Liver (tissue), 9 donors: ENCODE data around the gene CAMSAP2. TPM values are rescaled to one million over a fixed set of nuclear protein-coding genes. Genes with fewer than 3 reads are reported as not detected.

Experiments used
- DNase-seq: peaks from one replicate; pipeline ENCODE4 v3.0.0-alpha.2; 2017; ENCODE audit warnings: low spot score
- H3K27ac ChIP-seq, 2 donors: one replicate each; pipeline ENCODE4 v1.7.0; 2013; ENCODE audit warnings: inconsistent platforms in 2 of 2, low read length in 2 of 2, control low read depth in 1 of 2, low read depth in 1 of 2, mild to moderate bottlenecking in 1 of 2
- H3K27me3 ChIP-seq, 4 donors: one replicate each; pipeline versions ENCODE4 v1.6.1 to v1.7.0; 2013; ENCODE audit warnings: low read length in 3 of 4, inconsistent platforms in 1 of 4, mild to moderate bottlenecking in 1 of 4, moderate library complexity in 1 of 4; ENCODE audit not compliant: control insufficient read depth in 4 of 4, insufficient read depth in 4 of 4
- H3K36me3 ChIP-seq, 4 donors: one replicate each; pipeline versions ENCODE4 v1.6.1 to v1.7.0; 2013; ENCODE audit warnings: low read length in 3 of 4, mild to moderate bottlenecking in 3 of 4, low read depth in 1 of 4, moderate library complexity in 1 of 4; ENCODE audit not compliant: control insufficient read depth in 4 of 4, insufficient read depth in 3 of 4
- H3K4me1 ChIP-seq, 4 donors: one replicate each; pipeline versions ENCODE4 v1.6.1 to v1.7.0; 2013; ENCODE audit warnings: low read length in 3 of 4, mild to moderate bottlenecking in 3 of 4, moderate library complexity in 1 of 4; ENCODE audit not compliant: control insufficient read depth in 4 of 4, insufficient read depth in 4 of 4
- H3K4me3 ChIP-seq, 3 donors: one replicate each; pipeline versions ENCODE4 v1.6.1 to v1.7.0; 2013; ENCODE audit warnings: low read length in 3 of 3, control low read depth in 1 of 3, low read depth in 1 of 3, mild to moderate bottlenecking in 1 of 3
- H3K9ac ChIP-seq, 2 donors: one replicate each; pipeline ENCODE4 v1.7.0; 2013; ENCODE audit warnings: low read length in 2 of 2, mild to moderate bottlenecking in 2 of 2, moderate library complexity in 2 of 2, control low read depth in 1 of 2, low read depth in 1 of 2
- H3K9me3 ChIP-seq, 4 donors: one replicate each; pipeline versions ENCODE4 v1.6.1 to v1.7.0; 2013; ENCODE audit warnings: low read length in 3 of 4; ENCODE audit not compliant: control insufficient read depth in 4 of 4
- EGR1 ChIP-seq, 2 donors: IDR thresholded peaks; 2 replicates each; pipeline ENCODE4 v1.6.1; 2016 to 2018; ENCODE audit warnings: antibody characterized with exemption in 2 of 2, low read depth in 2 of 2
- FOXA1 ChIP-seq: IDR thresholded peaks from 2 replicates; pipeline ENCODE4 v1.6.1; 2016; ENCODE audit warnings: antibody characterized with exemption
- FOXA2 ChIP-seq: IDR thresholded peaks from 2 replicates; pipeline ENCODE4 v1.6.1; 2016; ENCODE audit warnings: antibody characterized with exemption
- GABPA ChIP-seq, 2 donors: IDR thresholded peaks in 1 of 2; conservative IDR thresholded peaks in 1 of 2; 2 replicates each; pipeline ENCODE4 v1.6.1; 2016; ENCODE audit warnings: antibody characterized with exemption in 2 of 2, mild to moderate bottlenecking in 1 of 2, moderate library complexity in 1 of 2
- HNF4G ChIP-seq: IDR thresholded peaks from 2 replicates; pipeline ENCODE4 v1.6.1; 2016; ENCODE audit warnings: antibody characterized with exemption
- JUND ChIP-seq, 2 donors: IDR thresholded peaks; 2 replicates each; pipeline ENCODE4 v1.6.1; 2016; ENCODE audit warnings: antibody characterized with exemption in 2 of 2
- NR2F2 ChIP-seq: IDR thresholded peaks from 2 replicates; pipeline ENCODE4 v1.6.1; 2016; ENCODE audit warnings: antibody characterized with exemption
- RAD21 ChIP-seq, 2 donors: IDR thresholded peaks; 2 replicates each; pipeline ENCODE4 v1.6.1; 2016; ENCODE audit warnings: antibody characterized with exemption in 2 of 2, mild to moderate bottlenecking in 2 of 2
- RXRA ChIP-seq, 2 donors: IDR thresholded peaks; 2 replicates each; pipeline ENCODE4 v1.6.1; 2017 to 2018; ENCODE audit warnings: antibody characterized with exemption in 2 of 2, mild to moderate bottlenecking in 1 of 2
- TAF1 ChIP-seq: conservative IDR thresholded peaks from 2 replicates; pipeline ENCODE4 v1.6.1; 2016; ENCODE audit warnings: antibody characterized with exemption, mild to moderate bottlenecking
- YY1 ChIP-seq: IDR thresholded peaks from 2 replicates; pipeline ENCODE4 v1.6.1; 2016; ENCODE audit warnings: antibody characterized with exemption, mild to moderate bottlenecking
- WGBS: extraction: QIAGEN DNeasy Blood & Tissue Kit; methylation state at CpG from one replicate; pipeline ENCODE4 v1.1.7; 2013; 5-methylcytosine and 5-hydroxymethylcytosine counted together
- polyA plus RNA-seq, 2 donors: library from polyadenylated mRNA; stranded (reverse) in 1 of 2; unstranded in 1 of 2; fragments of 200-250 nt in 1 of 2; fragments of >200 nt in 1 of 2; fragmentation: Nextera tagmentation in 1 of 2; extraction: Ambion mirVana in 1 of 2; gene quantifications; one replicate each; pipeline versions ENCODE4 v1.2.1 to v1.2.3, GENCODE V29; 2013 to 2015
- total RNA-seq, 2 donors: library from RNA; depleted of rRNA; stranded (reverse); fragments of >200 nt; gene quantifications; one replicate each; pipeline ENCODE4 v1.2.3, GENCODE V29; 2014
- TF ChIP-seq, protein P1 (sequence below): IDR thresholded peaks from 2 replicates; pipeline ENCODE4 v1.6.1; 2016; ENCODE audit warnings: antibody characterized with exemption
- TF ChIP-seq, protein P2 (sequence below): fragments of 150-350 bp; IDR thresholded peaks from 2 replicates; pipeline ENCODE4 v1.5.1; 2017; ENCODE audit warnings: improper control_type of control experiment, low read depth, low read length; ENCODE audit not compliant: missing input control
- TF ChIP-seq, protein P3 (sequence below): IDR thresholded peaks from 2 replicates; pipeline ENCODE4 v1.6.1; 2016; ENCODE audit warnings: antibody characterized with exemption, mild to moderate bottlenecking
- donor health status: healthy.
- donor health status: healthy.
- donor health status: healthy.
- donor health status: healthy.
- donor health status: healthy.

The CAMSAP2 gene
- total and polyA plus RNA-seq, 4 donors = 1.9 to 8.6 (median 3.5) TPM

DNA sequence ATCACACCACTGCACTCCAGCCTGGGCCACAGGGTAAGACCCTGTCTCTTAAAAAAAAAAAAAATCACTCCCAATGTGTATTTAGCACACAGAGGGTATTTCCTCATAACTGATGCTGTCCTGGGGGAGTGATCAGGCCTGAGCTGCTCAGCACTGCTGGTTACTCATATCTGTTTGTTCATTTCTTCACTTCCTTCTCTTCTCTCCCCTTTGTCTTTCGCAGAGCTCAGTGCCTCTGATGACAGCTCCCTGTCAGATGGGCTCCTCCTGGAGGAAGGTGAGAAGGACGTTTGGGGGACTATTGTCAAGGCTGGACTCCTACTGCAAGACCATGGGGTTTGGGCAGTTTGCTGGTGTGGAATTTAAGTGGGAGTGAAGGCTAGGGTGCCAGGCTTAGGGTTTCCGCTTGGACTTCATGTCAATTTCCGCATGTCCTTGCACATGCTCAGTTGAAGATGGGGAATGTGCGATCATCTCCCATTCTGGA lies 169.0 kb downstream of the CAMSAP2 start:
- Histone ChIP-seq H3K27ac (no peak overlapping the region), H3K27me3 (no peaks in the 10 kb centered on the region), H3K9me3 (no peaks in the 10 kb centered on the region), H3K36me3 (no peaks in the 10 kb centered on the region), H3K4me3 (no peak overlapping the region), H3K9ac (no peak overlapping the region), H3K4me1 (no peaks in the 10 kb centered on the region)
- 79% methylated on average over 5 of the region's 5 CpGs for WGBS
- TF ChIP-seq FOXA1 = no peak
- TF ChIP-seq NR2F2 = no peak
- TF ChIP-seq FOXA2 = no peak
- no peak for DNase-seq

DNA sequence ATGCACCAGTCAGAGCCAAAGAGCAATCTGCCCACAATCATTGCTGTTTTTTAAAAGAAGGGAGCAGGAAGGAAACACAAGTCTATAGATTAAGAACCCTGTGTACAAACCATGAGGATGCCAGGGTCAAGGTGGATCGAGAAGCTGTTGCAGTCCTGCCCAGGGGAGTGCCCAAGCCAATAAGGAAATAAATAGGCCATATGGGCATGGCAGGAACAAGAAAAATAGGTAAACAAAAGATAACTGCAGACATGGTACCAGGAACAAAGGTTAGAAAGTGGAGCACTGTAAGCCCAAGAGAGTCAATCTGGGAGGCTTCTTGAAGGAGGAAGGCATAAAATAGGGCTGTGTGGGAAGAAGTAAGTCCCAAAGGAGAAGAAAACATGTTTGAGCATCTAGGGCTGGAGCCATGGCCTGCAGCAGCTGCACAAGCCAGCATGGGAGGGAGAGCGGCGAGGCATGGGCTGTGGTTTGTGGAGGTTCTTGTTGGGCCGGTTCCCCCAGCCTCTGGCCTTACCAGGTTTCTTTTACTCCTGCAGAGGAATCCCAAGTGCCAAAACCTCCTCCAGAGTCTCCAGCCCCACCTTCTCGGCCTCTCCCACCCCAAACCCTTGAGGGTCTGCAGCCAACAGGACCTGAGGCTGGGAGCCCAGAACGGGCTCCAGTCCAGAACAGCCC lies 169.6 kb downstream of the CAMSAP2 start:
- H3K4me1 ChIP-seq = no peaks in the 10 kb centered on the region
- no peak for DNase-seq
- H3K27me3 ChIP-seq = no peaks in the 10 kb centered on the region
- TF ChIP-seq, protein P1, sequence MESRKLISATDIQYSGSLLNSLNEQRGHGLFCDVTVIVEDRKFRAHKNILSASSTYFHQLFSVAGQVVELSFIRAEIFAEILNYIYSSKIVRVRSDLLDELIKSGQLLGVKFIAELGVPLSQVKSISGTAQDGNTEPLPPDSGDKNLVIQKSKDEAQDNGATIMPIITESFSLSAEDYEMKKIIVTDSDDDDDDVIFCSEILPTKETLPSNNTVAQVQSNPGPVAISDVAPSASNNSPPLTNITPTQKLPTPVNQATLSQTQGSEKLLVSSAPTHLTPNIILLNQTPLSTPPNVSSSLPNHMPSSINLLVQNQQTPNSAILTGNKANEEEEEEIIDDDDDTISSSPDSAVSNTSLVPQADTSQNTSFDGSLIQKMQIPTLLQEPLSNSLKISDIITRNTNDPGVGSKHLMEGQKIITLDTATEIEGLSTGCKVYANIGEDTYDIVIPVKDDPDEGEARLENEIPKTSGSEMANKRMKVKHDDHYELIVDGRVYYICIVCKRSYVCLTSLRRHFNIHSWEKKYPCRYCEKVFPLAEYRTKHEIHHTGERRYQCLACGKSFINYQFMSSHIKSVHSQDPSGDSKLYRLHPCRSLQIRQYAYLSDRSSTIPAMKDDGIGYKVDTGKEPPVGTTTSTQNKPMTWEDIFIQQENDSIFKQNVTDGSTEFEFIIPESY = no peak
- TF ChIP-seq TAF1 (no peak), RXRA (IDR thresholded peaks at IDR 0.05) (no peak), GABPA (IDR thresholded peaks at IDR 0.05 in 1 of 2, conservative IDR thresholded peaks at IDR 0.05 in 1 of 2) (no peak), NR2F2 (no peak), FOXA1 (no peak), JUND (IDR thresholded peaks at IDR 0.05) (no peak), EGR1 (IDR thresholded peaks at IDR 0.05; ENCODE audit: low read depth in 2 of 2) (no peak), RAD21 (IDR thresholded peaks at IDR 0.05) (no peak), HNF4G (no peak), YY1 (no peak)
- TF ChIP-seq, protein P2, sequence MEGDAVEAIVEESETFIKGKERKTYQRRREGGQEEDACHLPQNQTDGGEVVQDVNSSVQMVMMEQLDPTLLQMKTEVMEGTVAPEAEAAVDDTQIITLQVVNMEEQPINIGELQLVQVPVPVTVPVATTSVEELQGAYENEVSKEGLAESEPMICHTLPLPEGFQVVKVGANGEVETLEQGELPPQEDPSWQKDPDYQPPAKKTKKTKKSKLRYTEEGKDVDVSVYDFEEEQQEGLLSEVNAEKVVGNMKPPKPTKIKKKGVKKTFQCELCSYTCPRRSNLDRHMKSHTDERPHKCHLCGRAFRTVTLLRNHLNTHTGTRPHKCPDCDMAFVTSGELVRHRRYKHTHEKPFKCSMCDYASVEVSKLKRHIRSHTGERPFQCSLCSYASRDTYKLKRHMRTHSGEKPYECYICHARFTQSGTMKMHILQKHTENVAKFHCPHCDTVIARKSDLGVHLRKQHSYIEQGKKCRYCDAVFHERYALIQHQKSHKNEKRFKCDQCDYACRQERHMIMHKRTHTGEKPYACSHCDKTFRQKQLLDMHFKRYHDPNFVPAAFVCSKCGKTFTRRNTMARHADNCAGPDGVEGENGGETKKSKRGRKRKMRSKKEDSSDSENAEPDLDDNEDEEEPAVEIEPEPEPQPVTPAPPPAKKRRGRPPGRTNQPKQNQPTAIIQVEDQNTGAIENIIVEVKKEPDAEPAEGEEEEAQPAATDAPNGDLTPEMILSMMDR = no peak
- TF ChIP-seq, protein P3, sequence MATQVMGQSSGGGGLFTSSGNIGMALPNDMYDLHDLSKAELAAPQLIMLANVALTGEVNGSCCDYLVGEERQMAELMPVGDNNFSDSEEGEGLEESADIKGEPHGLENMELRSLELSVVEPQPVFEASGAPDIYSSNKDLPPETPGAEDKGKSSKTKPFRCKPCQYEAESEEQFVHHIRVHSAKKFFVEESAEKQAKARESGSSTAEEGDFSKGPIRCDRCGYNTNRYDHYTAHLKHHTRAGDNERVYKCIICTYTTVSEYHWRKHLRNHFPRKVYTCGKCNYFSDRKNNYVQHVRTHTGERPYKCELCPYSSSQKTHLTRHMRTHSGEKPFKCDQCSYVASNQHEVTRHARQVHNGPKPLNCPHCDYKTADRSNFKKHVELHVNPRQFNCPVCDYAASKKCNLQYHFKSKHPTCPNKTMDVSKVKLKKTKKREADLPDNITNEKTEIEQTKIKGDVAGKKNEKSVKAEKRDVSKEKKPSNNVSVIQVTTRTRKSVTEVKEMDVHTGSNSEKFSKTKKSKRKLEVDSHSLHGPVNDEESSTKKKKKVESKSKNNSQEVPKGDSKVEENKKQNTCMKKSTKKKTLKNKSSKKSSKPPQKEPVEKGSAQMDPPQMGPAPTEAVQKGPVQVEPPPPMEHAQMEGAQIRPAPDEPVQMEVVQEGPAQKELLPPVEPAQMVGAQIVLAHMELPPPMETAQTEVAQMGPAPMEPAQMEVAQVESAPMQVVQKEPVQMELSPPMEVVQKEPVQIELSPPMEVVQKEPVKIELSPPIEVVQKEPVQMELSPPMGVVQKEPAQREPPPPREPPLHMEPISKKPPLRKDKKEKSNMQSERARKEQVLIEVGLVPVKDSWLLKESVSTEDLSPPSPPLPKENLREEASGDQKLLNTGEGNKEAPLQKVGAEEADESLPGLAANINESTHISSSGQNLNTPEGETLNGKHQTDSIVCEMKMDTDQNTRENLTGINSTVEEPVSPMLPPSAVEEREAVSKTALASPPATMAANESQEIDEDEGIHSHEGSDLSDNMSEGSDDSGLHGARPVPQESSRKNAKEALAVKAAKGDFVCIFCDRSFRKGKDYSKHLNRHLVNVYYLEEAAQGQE = no peak
- H3K9ac ChIP-seq = no peak overlapping the region
- no peaks in the 10 kb centered on the region for H3K9me3 ChIP-seq
- H3K4me3 ChIP-seq = no peak overlapping the region
- no peak overlapping the region for H3K27ac ChIP-seq
- 91% methylated on average over 6 of the region's 6 CpGs for WGBS
- H3K36me3 ChIP-seq = no peaks in the 10 kb centered on the region
